SU-DHL-6 (cell line): ENCODE data around the gene CDK6.

Source experiments
- EZH2phosphoT487 ChIP-seq: fragments of 200-600 bp; sonication (generic), shearing (Covaris generic); conservative IDR thresholded peaks from 2 replicates; pipeline ENCODE4 v1.6.1; 2018; ENCODE audit warnings: mild to moderate bottlenecking, antibody characterized with exemption, low read length, moderate library complexity, mixed read lengths
- TF ChIP-seq, protein P1 (sequence below): fragments of 200-600 bp; sonication (generic); IDR thresholded peaks from one replicate; pipeline ENCODE4 v1.5.1; 2017; ENCODE audit warnings: antibody characterized with exemption, mild to moderate bottlenecking, low read length, moderate library complexity; ENCODE audit not compliant: insufficient read depth, poor library complexity, severe bottlenecking

DNA sequence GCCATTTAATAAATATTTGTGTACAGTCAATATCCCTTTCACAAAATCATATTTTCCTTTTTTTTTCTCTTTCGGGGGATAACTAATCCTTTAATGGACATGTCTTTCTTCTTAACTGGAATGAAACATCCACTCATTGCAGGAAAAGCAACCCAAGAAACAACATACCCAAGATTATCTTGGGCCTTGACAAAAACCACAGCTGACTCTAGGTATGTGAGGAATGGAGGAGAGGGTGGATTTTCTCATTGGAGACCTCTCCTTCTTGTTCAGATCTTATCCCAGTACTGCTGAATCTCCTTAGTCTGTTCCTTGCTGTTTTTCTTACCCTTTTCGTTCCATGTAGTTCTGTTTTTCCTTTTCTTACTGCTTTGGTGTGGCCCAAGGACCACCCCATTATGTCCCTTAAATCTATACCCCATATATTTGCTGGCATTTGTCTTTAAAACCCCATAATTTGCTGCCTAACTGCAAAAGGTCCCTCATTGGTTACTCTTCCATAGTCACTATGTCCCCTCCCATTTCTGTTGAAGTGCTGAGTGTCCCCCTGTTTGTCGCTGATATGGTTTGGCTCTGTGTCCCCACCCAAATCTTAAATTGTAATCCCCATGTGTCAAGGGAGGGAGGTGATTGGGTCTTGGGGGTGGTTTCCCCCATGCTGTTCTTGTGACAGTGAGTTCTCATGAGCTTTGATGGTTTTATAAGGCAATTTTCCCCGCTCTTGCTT lies 6.8 kb upstream of the CDK6 start:
- TF ChIP-seq, protein P1, sequence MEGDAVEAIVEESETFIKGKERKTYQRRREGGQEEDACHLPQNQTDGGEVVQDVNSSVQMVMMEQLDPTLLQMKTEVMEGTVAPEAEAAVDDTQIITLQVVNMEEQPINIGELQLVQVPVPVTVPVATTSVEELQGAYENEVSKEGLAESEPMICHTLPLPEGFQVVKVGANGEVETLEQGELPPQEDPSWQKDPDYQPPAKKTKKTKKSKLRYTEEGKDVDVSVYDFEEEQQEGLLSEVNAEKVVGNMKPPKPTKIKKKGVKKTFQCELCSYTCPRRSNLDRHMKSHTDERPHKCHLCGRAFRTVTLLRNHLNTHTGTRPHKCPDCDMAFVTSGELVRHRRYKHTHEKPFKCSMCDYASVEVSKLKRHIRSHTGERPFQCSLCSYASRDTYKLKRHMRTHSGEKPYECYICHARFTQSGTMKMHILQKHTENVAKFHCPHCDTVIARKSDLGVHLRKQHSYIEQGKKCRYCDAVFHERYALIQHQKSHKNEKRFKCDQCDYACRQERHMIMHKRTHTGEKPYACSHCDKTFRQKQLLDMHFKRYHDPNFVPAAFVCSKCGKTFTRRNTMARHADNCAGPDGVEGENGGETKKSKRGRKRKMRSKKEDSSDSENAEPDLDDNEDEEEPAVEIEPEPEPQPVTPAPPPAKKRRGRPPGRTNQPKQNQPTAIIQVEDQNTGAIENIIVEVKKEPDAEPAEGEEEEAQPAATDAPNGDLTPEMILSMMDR = no peak
- TF ChIP-seq EZH2phosphoT487 = no peak
